Transverse colon (tissue), 3 donors: ENCODE results near the gene SRRM3.

Source experiments
- EP300 ChIP-seq: sonication (generic); formaldehyde crosslinking; IDR thresholded peaks from one replicate; pipeline ENCODE4 v1.6.1; 2017; ENCODE audit warnings: antibody characterized with exemption, low read depth
- POLR2A ChIP-seq: fragments of 450-650 bp; IDR thresholded peaks from one replicate; pipeline ENCODE4 v1.6.1; 2016; ENCODE audit warnings: antibody characterized with exemption, mild to moderate bottlenecking, moderate library complexity
- TF ChIP-seq, protein P1 (sequence below), 5 experiments: fragments of 200-600 bp in 3 of 5; fragments of 450-650 bp in 2 of 5; sonication (generic) in 3 of 5; IDR thresholded peaks; 1 replicate in 2 of 5; 2 replicates in 3 of 5; pipeline ENCODE4 v1.5.1; 2016 to 2017; ENCODE audit warnings: antibody characterized with exemption in 5 of 5, inconsistent platforms in 3 of 5, mild to moderate bottlenecking in 2 of 5, moderate library complexity in 1 of 5

DNA sequence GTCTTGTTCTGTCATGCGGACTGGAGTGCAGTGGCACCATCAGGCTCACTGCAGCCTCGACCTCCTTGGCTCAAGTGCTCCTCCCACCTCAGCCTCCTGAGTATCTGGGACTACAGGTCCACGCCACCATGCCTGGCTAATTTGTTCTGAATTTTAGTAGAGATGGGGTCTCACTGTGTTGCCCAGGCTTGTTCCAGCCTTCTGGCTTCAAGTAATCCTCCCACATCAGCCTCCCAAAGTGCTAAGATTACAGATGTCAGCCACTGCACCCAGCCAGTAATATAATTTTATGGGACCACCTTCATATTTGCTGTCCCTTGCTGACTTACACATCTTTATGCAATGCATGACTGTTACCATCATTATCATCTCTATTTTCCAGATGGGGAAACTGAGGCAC lies 99.3 kb downstream of the SRRM3 start:
- TF ChIP-seq, protein P1, sequence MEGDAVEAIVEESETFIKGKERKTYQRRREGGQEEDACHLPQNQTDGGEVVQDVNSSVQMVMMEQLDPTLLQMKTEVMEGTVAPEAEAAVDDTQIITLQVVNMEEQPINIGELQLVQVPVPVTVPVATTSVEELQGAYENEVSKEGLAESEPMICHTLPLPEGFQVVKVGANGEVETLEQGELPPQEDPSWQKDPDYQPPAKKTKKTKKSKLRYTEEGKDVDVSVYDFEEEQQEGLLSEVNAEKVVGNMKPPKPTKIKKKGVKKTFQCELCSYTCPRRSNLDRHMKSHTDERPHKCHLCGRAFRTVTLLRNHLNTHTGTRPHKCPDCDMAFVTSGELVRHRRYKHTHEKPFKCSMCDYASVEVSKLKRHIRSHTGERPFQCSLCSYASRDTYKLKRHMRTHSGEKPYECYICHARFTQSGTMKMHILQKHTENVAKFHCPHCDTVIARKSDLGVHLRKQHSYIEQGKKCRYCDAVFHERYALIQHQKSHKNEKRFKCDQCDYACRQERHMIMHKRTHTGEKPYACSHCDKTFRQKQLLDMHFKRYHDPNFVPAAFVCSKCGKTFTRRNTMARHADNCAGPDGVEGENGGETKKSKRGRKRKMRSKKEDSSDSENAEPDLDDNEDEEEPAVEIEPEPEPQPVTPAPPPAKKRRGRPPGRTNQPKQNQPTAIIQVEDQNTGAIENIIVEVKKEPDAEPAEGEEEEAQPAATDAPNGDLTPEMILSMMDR (IDR thresholded peaks at IDR 0.05) = no peak
- TF ChIP-seq POLR2A (no peak), EP300 (no peak)
